HG02840 (cell line): ENCODE measurements around the gene SLC29A2.
"Not testable (repeated sequence)": the region's sequence is repeated elsewhere in the genome, so short reads cannot be mapped to it uniquely, and the experiment has no call there.

Experiments used
- ATAC-seq: cut with Tn5 transposase; IDR thresholded peaks from one replicate; pipeline ENCODE4 v1.9.1; 2021; ENCODE audit warnings: mild to moderate bottlenecking, moderate library complexity, moderate number of reproducible peaks; ENCODE audit not compliant: unreplicated experiment, low FRiP score

Gene SLC29A2

DNA sequence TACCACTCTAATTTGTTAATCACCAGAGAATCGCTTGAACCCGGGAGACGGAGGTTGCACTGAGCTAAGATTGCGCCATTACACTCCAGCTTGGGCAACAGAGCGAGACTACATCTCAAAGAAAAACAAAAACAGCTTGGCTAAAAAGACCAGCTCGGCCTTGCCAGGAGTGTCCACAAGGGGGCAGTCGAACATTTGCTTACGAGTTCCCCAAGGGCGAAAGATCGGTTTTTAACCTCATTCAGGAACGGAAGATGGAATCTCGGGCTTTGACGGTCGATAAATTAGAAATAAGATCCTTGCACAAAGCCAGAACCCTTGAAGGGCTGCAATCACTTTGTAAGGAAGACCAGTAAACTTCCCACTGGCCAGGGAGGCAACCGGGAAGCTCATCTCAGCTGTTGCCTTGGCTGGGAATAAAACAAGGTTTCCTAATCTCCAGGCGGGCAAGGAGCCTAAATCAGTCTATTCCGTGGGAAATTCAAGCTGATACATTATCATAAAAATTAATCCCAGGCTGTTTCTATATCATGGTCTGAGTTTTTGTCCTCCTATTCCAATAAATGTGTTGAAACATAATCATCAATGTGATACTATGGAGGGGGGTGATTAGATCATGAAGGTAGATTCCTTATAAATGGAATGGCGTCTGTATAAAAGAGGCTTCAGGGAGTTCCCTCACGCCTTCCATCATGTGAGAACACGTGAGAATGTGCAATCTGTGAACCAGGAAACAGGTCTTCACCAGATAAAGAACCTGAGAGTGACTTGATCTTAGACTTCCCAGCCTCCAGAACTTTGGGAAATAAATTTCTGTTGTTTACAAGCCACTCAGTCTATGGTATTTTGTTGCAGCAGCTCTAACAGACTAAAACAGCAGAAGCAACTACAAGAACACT, 14.9 kb upstream of the SLC29A2 start:
- no peak for ATAC-seq

DNA sequence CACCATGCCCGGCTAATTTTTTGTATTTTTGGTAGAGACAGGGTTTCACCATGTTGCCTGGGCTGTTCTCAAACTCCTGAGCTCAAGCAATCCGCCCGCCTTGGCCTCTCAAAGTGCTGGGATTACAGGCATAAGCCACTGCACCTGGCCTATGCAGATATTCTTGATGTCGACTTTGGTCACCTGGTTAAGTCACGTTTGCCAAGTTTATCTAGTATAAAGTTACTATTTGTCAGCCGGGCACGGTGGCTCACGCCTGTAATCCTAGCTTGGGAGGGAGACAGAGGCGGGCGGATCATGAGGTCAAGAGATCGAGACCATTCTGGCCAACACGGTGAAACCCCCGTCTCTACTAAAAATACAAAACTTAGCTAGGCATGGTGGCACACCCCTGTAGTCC, 12.8 kb upstream of the SLC29A2 start:
- ATAC-seq = not testable (repeated sequence)

DNA sequence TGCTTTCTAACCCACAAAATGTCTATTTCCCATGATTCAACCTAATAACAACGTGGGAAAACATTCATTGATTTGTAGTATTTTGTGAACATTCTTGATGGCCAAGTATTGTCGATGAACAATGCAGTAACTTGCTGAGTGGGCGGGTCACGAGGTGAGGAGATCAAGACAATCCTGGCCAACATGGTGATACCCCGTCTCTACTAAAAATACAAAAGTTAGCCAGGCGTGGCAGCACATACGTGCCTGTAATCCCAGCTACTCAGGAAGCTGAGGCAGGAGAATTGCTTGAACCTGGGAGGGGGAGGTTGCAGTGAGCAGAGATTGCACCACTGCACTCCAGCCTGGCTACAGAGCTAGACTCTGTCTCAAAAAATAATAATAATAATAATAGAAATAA, 8.7 kb upstream of the SLC29A2 start:
- ATAC-seq = not testable (repeated sequence)

DNA sequence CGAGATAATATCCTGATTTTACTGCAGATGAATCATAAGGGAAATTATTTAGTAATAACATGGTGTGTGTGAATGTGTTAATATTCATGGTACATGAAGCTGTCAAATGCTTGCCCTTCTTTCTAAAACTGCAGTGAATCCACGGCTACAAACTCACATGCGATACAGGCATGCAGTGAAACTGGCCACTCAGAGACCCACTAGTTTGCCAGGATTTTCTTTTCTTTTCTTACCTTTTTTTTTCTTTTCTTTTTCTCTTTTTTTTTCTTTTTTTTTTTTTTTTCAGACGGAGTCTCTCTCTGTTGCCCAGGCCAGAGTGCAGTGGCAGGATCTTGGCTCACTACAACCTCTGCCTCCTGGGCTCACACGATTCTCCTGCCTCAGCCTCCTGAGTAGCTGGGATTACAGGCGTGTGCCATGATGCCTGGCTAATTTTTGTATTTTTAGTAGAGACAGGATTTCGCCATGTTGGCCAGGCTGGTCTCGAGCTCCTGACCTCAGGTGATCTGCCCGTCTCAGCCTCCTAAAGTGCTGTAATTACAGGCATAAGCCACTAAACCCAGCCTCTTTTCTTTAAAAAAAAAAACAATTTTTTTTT, 2.2 kb upstream of the SLC29A2 start:
- ATAC-seq = not testable (repeated sequence)

DNA sequence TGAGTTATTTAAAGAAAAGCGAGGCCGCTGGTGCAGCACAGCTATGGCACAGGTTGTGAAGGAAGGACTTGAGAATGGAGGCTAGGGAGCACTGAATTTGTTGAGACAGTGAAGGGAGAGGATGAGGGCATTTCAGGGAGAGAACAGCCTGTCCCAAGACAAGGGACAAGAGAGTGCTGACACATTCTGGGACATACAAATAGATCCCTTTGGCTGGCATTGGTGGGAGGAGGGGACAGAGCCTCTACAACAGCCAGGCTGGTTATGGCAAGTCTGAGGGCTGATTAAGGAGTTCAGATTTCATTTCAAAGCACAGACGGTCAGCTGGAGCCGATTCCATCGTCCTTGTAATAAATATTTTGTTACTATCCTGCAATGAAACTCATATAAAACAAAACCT, 1.7 kb upstream of the SLC29A2 start:
- no peak for ATAC-seq

DNA sequence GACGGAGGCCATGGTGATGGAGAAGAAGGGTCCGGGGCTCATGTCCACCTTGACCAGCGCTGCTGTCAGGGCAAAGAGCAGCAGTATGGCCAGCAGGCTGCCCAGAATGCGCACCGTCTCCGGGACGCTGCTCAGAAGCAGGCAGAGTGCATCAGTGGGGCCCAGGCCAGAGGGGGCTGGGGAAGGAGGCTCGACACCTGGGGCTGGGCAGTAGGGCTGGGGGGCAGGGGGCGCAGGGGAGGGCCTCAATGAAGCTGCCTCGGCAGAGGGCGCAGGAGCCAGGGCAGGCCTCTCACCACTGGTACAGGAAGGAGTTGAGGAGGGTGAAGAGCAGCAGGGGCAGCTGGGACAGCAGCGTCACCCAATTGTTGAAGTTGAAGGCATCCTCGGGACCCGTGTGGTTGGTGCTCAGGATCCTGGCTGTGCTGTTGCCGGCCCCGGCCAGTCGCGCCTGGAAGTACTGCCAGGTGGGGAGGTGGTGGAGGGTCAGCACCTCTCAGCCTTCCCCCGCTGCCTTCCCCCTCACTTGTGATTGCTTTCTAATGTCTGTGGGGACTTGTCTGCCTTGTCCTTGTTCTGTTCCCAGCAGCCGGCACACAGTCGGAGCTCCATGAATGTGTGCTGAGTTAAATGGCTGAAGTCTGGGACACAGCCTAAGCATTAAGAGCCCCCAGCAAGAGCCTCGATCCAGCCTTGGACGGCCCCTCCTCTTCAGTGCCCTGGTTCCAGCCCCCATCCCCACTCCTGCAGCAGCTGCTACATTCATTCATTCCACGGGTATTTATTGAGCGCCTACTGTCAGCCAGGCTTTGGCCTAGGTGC, 2.3 kb downstream of the SLC29A2 start:
- ATAC-seq = no peak

DNA sequence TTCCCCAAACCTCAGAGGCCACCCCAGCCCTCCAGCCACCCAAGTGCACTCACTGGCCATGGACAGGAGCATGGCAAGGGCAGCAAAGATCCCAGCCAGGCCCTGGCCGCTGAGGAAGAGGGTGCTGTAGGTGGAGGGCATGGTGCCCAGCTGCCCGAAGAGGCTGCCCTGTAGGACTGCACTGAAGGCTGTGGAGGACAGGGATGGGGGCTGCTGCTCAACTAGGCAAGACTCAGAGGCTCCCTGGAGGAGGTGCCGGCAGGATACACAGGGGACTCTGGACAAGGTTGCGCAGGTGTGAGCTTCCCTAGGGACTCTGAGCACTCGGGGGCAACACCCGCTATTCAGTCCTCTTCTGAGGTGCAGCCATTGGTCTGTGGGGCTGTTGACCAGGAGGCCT, 3.1 kb downstream of the SLC29A2 start:
- ATAC-seq = no peak

DNA sequence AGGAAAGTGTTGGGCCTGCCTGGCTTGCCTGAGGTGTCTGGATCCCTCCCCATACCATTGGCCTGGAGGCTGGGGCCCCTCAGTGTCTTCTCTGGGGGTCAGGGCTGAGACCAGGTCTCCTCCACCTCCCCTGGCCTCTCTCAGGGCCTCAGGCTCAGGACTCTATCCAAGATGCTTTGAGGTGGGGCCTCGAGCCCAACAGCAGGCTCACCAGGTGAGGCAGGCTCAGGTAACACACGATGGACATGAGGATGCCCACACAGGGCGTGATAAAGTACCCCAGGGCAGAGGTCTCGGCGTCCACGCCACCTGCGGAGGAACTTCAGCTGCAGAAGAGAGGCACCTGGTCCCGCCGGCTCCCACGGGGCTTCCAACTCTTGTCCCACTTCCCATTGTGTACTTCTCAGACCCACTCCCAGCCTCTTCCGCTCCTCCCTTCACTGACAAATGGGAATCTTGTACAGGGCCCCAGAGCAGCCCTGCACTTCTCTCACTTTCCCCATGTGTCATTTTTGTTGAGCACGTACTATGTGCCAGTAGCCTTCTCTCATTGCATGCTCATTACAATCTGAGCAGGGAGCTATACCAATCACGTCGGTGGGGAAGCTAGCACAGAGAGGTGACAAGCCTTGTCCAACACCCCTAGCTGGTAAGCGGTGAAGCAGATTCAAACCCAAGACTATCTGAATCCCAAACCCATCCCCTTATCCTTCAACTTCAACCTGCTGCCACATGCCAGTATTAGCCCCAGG, 3.8 kb downstream of the SLC29A2 start:
- no peak for ATAC-seq

DNA sequence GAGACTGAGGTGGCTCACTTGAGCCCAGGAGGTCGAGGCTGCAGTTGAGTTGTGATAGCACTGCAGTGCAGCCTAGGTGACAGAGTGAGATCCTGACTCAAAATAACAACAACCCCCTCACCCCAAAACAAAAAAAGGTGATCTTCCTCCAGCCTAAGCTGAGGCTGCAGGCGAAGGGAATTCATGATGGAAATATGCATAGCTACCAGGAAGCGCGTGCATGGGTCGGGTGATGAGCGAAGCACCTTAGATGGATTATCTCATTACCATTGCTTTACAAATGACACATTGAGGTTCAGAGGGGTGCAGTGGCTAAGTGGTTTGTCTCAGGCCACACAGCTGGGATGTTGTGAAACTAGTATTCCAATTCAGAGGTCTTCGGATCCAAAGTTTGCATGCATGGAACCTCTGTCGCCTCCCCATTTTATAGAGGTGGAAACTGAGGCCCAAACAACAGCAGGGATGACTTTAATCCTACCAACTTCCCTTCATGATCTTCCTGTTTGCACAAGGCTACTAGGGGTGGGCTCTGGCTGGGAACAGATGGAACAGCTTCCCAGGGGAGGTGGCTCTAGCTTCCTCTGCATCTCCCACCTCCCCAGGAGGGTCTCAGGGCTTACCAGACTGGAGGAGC, 4.6 kb downstream of the SLC29A2 start:
- ATAC-seq = no peak

DNA sequence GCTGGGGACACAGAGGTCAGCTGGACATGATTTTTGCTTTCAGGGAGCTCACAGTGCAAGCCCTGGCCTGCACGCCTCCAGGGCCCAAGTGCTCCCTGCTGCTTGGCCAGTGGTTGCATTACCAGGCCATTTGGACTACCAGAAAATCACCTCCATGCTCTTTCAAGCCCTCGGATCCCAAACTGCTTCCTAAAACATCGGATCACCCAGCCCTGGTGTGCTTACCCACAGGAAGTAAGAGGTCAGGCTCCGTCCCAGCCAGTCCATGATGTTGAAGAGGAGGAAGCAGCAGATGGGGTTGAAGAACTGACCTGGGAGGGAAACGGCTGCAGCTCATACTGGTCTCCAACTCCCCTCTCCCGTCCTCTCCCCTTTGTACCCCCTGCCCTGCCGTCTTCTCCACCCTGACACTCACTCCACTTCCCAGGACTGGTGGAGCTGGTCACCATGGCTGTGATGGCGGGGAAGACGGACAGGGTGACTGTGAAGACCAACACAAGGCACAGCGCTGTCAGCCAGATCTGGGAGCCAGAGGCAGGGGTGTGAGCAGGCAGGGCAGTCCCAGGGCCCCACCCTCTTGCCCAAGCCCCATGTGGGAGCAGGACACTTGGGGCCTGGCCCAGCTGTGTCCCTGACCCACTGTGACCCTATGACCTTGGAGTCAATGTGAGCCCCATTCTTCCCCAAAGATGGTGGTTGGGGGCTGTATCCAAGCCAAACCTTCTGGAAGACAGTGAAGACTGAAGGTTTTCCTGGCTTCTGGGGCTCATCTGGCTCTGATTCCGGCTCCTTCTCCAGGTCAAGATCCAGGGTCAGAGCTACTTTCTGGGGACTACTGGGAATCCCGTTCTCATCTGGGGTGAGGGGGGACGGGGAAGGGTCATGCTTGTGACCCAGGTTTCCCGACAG, 5.6 kb downstream of the SLC29A2 start:
- ATAC-seq = no peak

DNA sequence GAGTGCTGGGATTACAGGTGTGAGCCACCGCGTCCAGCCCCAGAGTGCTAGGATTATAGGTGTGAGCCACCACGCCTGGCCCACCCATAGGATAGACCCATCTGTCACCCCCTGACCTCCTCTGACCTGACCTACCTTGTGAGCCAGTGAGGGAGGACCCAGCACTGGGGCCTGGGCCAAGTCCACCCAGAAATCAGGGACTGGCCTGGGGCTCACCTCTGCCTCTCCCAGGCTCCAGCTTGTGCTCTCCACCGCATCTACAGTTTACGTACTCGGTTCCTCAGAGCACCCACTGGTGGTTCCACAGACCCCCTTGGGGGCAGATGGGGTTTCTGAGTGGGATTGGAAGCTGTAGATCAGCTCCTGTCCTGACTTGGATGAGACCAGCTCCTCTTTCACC, 6.4 kb downstream of the SLC29A2 start:
- no peak for ATAC-seq

DNA sequence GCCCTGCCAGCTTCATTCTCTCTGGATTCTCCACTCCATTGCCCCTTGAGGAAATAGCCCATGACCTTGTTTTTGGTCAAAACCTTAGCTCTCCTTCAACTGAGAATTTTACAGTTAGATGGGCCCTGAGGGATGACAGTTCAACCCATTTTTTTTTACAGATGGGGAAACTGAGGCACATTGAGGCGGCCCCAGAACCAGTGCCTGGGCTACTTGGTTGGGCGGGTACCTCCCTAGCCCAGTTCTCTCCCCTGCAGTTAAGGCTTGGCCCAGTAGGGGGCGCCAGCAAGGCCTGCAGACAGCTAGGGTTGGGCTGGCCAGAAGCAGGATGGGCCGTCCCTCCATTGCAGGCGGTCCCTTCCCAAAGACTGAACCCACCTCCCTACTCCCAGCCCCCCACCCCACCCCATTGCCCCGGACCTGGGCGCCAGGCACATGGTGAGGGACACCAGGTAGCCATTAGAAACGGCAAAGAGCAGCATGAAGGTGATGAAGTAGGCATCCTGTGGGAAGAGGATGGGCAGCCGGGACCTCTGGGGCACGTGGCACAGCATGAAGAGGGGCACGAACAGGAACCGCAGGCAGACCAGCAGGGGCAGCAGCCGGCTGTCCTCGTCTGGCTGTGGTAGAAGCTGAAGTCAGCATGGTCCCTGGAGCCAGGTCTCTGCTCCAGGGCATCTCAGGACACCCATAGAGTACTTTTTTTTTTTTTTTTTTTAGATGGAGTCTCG, 7.6 kb downstream of the SLC29A2 start:
- no peak for ATAC-seq

DNA sequence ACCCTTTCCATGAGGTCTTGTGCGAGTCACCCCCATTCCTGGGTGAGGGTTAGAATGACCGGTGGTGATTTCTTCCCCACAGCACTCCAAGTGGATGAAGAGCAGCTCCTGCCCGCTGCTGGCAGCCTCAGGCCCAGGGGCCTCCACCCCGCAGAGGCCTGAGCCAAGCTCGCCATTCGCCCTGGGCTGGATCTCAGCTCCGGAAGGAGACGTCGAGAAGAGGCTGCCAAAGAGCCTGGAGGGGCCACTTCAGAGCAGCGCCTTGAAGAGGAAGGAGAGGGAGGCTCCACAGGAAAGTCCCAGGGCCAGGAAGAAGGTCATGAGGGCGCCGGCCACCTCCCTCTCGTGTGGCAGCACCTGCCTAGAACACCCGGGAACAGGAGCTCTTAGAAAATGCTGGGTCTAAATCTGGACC, 8.4 kb downstream of the SLC29A2 start:
- ATAC-seq = no peak

DNA sequence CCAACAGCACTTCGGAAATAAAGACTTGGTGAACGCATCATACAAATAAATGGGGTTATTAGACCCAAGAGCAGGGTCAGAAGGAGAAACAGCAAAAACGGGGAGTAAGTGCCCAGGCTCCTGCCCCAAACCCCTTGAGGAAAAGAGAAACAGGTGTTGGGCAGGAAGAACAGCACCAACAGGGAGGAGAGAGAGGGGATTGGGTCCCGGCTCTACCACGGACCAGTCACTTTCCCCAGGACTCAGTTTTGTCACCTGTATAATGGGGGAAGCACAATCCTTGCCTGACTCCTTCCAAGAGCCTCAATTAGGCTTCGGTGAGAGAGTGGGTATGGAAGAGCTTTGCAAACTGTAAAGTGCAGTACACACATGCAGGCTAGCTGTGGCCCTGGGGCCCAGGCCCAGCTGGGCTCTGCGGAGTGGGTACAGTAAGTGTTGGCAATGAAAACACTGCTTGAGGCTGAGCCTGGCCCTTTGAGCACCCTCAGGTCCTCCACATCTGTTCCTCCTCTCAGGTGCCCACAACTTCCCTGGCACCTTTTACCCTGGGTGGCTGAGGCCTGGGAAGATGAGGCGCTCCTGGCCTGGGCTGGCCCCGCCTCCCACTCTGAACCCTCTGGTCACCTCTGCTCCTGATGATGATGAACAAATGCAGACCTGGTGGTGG, 8.9 kb downstream of the SLC29A2 start:
- no peak for ATAC-seq

DNA sequence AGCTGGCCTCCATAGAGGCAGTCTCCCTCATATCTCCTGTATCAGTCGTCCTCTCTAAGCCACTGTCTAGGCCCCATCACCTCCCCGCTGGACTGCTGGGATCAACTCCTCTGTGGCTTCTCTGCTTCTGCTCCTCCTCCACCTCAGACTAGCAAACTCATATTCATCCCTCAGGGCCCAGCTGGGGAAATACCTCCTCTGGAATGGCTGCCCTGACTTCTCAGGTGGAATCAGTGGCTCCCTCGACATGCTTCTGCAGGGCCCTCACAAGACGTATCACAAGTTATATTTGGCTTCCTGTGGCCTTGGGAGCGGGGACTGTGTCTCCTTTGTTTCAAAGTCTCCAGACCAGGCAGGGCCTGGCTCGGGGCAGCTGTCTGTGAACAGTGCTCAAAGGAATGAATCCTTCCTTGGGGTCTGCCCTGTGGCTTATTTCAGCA, 10.0 kb downstream of the SLC29A2 start:
- ATAC-seq = no peak

DNA sequence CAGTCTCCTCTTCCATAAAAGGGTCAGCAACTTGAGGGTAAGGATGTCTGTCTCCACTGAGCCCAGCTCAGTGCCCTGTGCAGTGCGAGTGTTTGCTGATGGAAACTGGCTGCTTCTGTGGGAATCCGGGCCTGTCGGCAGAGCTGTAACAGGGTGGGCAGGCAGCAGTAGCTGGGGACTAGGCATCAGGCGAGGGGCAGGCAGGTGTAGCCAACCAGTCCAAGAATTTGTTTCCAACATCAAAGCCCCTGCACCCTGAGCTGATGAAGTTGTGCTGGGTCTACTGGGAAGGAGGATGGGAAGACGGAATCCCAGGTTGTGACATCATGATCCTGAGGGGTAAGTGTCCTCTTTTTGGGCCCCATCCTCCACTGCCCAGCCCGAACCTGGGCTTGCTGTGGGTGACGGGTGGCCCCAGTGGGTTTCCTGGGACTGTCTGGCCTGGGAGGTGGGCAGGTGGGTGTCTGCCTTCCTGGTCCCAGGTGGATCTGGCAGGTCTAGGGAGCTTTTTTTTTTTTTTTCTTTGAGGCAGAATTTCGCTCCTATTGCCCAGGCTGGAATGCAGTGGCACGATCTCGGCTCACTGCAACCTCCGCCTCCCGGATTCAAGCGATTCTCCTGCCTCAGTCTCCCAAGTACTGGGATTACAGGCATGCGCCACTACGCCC, 11.0 kb downstream of the SLC29A2 start:
- ATAC-seq = no peak

DNA sequence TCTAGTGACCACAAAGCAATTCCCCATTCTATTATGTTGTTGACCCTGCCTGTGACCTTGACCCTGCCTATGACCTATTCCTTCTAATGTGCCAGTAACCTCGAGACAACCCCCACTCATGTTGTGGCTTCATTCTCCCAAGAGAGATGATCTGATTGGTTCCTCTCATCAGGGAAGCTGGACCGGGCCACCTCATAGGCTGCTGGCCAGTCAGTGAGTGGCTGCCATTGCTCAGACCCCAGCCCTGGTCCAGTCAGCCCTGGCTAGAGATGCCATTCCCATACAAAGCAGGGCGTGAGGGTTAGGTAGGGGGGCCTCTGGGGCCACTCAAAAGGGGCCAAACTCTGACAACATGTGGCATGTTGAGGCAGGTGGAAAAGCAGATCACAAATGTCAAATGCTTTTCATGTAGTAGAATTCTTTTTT, 11.9 kb downstream of the SLC29A2 start:
- ATAC-seq = no peak
